Smooth muscle cell (in vitro differentiated cells): ENCODE results near the gene PIEZO1. TPM values are rescaled to one million over a fixed set of nuclear protein-coding genes. Genes with fewer than 3 reads are reported as not detected.

Experiments
- DNase-seq: peaks from one replicate; lab custom pipeline; 2025; ENCODE audit not compliant: unreplicated experiment; lab: John Stamatoyannopoulos, UW
- H2AFZ ChIP-seq: fragments of 200-600 bp; sonication (generic); 2 replicates; pipeline ENCODE4 v1.6.0; 2016; ENCODE audit warnings: antibody characterized with exemption, low read depth, mild to moderate bottlenecking
- H3F3A ChIP-seq: fragments of 200-600 bp; sonication (generic); 2 replicates; pipeline ENCODE4 v1.6.0; 2017; ENCODE audit warnings: antibody characterized with exemption, low read depth
- H3K27ac ChIP-seq: fragments of 200-600 bp; sonication (generic); 2 replicates; pipeline ENCODE4 v1.5.1; 2016; ENCODE audit warnings: low read depth, mild to moderate bottlenecking
- H3K27me3 ChIP-seq: fragments of 200-600 bp; sonication (generic); 2 replicates; pipeline ENCODE4 v1.6.1; 2016; ENCODE audit warnings: low read depth, mild to moderate bottlenecking
- H3K36me3 ChIP-seq: fragments of 200-600 bp; sonication (generic); 2 replicates; pipeline ENCODE4 v1.5.1; 2016; ENCODE audit warnings: low read depth
- H3K4me1 ChIP-seq: fragments of 200-600 bp; sonication (generic); 2 replicates; pipeline ENCODE4 v1.5.1; 2016; ENCODE audit warnings: low read depth
- H3K4me2 ChIP-seq: fragments of 200-600 bp; sonication (generic); 2 replicates; pipeline ENCODE4 v1.6.0; 2016; ENCODE audit warnings: mild to moderate bottlenecking
- H3K4me3 ChIP-seq: fragments of 200-600 bp; sonication (generic); 2 replicates; pipeline ENCODE4 v1.5.1; 2016; ENCODE audit warnings: mild to moderate bottlenecking
- H3K79me2 ChIP-seq: fragments of 200-600 bp; sonication (generic); 2 replicates; pipeline ENCODE4 v1.6.0; 2016; ENCODE audit warnings: low read depth, mild to moderate bottlenecking
- H3K9ac ChIP-seq: fragments of 200-600 bp; sonication (generic); 2 replicates; pipeline ENCODE4 v1.6.0; 2016; ENCODE audit warnings: low read depth
- H3K9me3 ChIP-seq: fragments of 200-600 bp; sonication (generic); replicated peaks from 2 replicates; pipeline ENCODE4 v1.5.1; 2016; ENCODE audit warnings: low read depth
- H4K20me1 ChIP-seq: fragments of 200-600 bp; sonication (generic); 2 replicates; pipeline ENCODE4 v1.6.0; 2016; ENCODE audit warnings: low read depth
- CTCF ChIP-seq: fragments of 200-600 bp; sonication (generic); IDR thresholded peaks from 2 replicates; pipeline ENCODE4 v1.5.1; 2017; ENCODE audit warnings: borderline replicate concordance, mild to moderate bottlenecking, antibody characterized with exemption; ENCODE audit not compliant: insufficient read depth, poor library complexity, severe bottlenecking
- WGBS: methylation state at CpG from one replicate; pipeline ENCODE4 v1.1.7; 2016; ENCODE audit warnings: low lambda C conversion rate; 5-methylcytosine and 5-hydroxymethylcytosine counted together
- polyA plus RNA-seq: library from polyadenylated mRNA; unstranded; fragments of >200 nt; fragmentation: Nextera tagmentation; extraction: Ambion mirVana; gene quantifications from 2 replicates; pipeline ENCODE4 v1.2.1, GENCODE V29; 2016
- total RNA-seq: library from RNA; depleted of rRNA; stranded (reverse); fragments of >200 nt; gene quantifications from 2 replicates; pipeline ENCODE4 v1.2.3, GENCODE V29; 2014

Gene PIEZO1
- total and polyA plus RNA-seq, 2 experiments from 2014 or later = 62.1 to 70.9 TPM

GRCh38 chr16:88796278-88796677 lies 11.3 kb upstream of the PIEZO1 start:
- no peaks in the 10 kb centered on the region for H4K20me1 ChIP-seq
- no peaks in the 10 kb centered on the region for H3K9me3 ChIP-seq
- no peak overlapping the region for H3K4me2 ChIP-seq
- H3K4me3 ChIP-seq = no peak overlapping the region
- TF ChIP-seq CTCF = no peak
- H3K79me2 ChIP-seq = no peaks in the 10 kb centered on the region
- no peaks in the 10 kb centered on the region for H3K36me3 ChIP-seq
- DNase-seq = no peak
- 90% methylated on average over 4 of the region's 4 CpGs for WGBS
- H3K9ac ChIP-seq = no peak overlapping the region
- H3K4me1 ChIP-seq = no peaks in the 10 kb centered on the region
- no peak overlapping the region for H2AFZ ChIP-seq
- no peaks in the 10 kb centered on the region for H3F3A ChIP-seq
- H3K27ac ChIP-seq = no peak overlapping the region
- H3K27me3 ChIP-seq = no peaks in the 10 kb centered on the region

- no peaks in the 10 kb centered on the region for H3K9me3 ChIP-seq
- H3K27me3 ChIP-seq = no peaks in the 10 kb centered on the region
- H3K9ac ChIP-seq = no peak overlapping the region
- no peaks in the 10 kb centered on the region for H3K36me3 ChIP-seq
- no peak overlapping the region for H3K27ac ChIP-seq
- TF ChIP-seq CTCF = no peak
- no peak overlapping the region for H2AFZ ChIP-seq
- H3K4me3 ChIP-seq = no peak overlapping the region
- DNase-seq = no peak
- H4K20me1 ChIP-seq = no peaks in the 10 kb centered on the region
- peaks cover 8% of the 10 kb centered on the region for H3K4me1 ChIP-seq
- WGBS = 83% methylated on average over 35 of the region's 35 CpGs
- H3K79me2 ChIP-seq = no peaks in the 10 kb centered on the region
- H3K4me2 ChIP-seq = no peak overlapping the region
- H3F3A ChIP-seq = no peaks in the 10 kb centered on the region
These were observed 8.4 kb upstream of the PIEZO1 start for GRCh38 chr16:88793251-88793954.

GRCh38 chr16:88792668-88793250 lies 7.7 kb upstream of the PIEZO1 start:
- Histone ChIP-seq H2AFZ (no peak overlapping the region), H3F3A (no peaks in the 10 kb centered on the region), H3K36me3 (no peaks in the 10 kb centered on the region), H3K9ac (no peak overlapping the region), H3K9me3 (no peaks in the 10 kb centered on the region), H3K27ac (no peak overlapping the region), H4K20me1 (no peaks in the 10 kb centered on the region), H3K4me1 (peaks cover 8% of the 10 kb centered on the region), H3K27me3 (no peaks in the 10 kb centered on the region), H3K4me3 (no peak overlapping the region), H3K79me2 (no peaks in the 10 kb centered on the region), H3K4me2 (no peak overlapping the region)
- 94% methylated on average over 12 of the region's 12 CpGs for WGBS
- DNase-seq = no peak
- no peak for TF ChIP-seq CTCF
